Stomach (tissue), 9 donors: ENCODE measurements around the gene ZNF274. TPM values are rescaled to one million over a fixed set of nuclear protein-coding genes. Genes with fewer than 3 reads are reported as not detected.
"Not testable (repeated sequence)": the region's sequence is repeated elsewhere in the genome, so short reads cannot be mapped to it uniquely, and the experiment has no call there.

Experiments
- DNase-seq, 2 donors: peaks; one replicate each; pipeline versions ENCODE4 v3.0.0 to v3.0.0-alpha.2; 2013 to 2019
- H3K27ac ChIP-seq, 5 donors: fragments of 200-600 bp in 4 of 5; sonication (generic) in 4 of 5; one replicate each; pipeline ENCODE4 v1.5.1; 2013 to 2019; ENCODE audit warnings: mild to moderate bottlenecking in 1 of 5, moderate library complexity in 1 of 5
- H3K27me3 ChIP-seq, 3 donors: fragments of 200-600 bp; sonication (generic); one replicate each; pipeline ENCODE4 v1.5.1; 2017 to 2019; ENCODE audit warnings: mixed run types in 1 of 3
- H3K36me3 ChIP-seq, 4 donors: fragments of 200-600 bp; sonication (generic); 1 replicate in 3 of 4; 2 replicates in 1 of 4; pipeline ENCODE4 v1.5.1; 2016 to 2019
- H3K4me1 ChIP-seq, 4 donors: fragments of 200-600 bp; sonication (generic); one replicate each; pipeline ENCODE4 v1.5.1; 2016 to 2019
- H3K4me3 ChIP-seq, 4 donors: fragments of 200-600 bp; sonication (generic) in 3 of 4; one replicate each; pipeline ENCODE4 v1.5.1; 2016 to 2019; ENCODE audit warnings: mild to moderate bottlenecking in 1 of 4
- H3K9me3 ChIP-seq, 4 donors: fragments of 200-600 bp; sonication (generic); one replicate each; pipeline ENCODE4 v1.5.1; 2016 to 2019
- EP300 ChIP-seq: sonication (generic); formaldehyde crosslinking; IDR thresholded peaks from one replicate; pipeline ENCODE4 v1.6.1; 2017; ENCODE audit warnings: antibody characterized with exemption
- POLR2A ChIP-seq, 4 donors: fragments of 450-650 bp; IDR thresholded peaks; one replicate each; pipeline ENCODE4 v1.6.1; 2016; ENCODE audit warnings: antibody characterized with exemption in 4 of 4, control low read depth in 2 of 4, mild to moderate bottlenecking in 1 of 4, moderate library complexity in 1 of 4
- POLR2AphosphoS5 ChIP-seq, 3 donors: sonication (generic); formaldehyde crosslinking; IDR thresholded peaks; one replicate each; pipeline ENCODE4 v1.6.1; 2016; ENCODE audit warnings: antibody characterized with exemption in 3 of 3
- WGBS, 5 donors: extraction: QIAGEN DNeasy Blood & Tissue Kit in 3 of 5; methylation state at CpG; one replicate each; pipeline versions ENCODE4 v1.1.5 to v1.1.7; 2013 to 2018; 5-methylcytosine and 5-hydroxymethylcytosine counted together
- intact Hi-C: fragments of 100-400 bp; cut with DNase I; formaldehyde crosslinking; loops from one replicate; pipeline ENCODE4 v1.15.1; 2023; ENCODE audit warnings: low total_unique reads
- polyA plus RNA-seq, 3 donors: library from polyadenylated mRNA; stranded (reverse); fragments of 200-250 nt; gene quantifications; one replicate each; pipeline ENCODE4 v1.2.3, GENCODE V29; 2013
- total RNA-seq, 5 donors: library from RNA; depleted of rRNA; stranded (reverse); fragments of >200 nt; gene quantifications; one replicate each; pipeline versions ENCODE4 v1.1.0 to v1.2.3, GENCODE V29; 2014 to 2016
- TF ChIP-seq, protein P1 (sequence below), 7 experiments: fragments of 450-650 bp in 4 of 7; fragments of 200-600 bp in 3 of 7; sonication (generic) in 3 of 7; IDR thresholded peaks; one replicate each; pipeline ENCODE4 v1.5.1; 2016 to 2019; ENCODE audit warnings: antibody characterized with exemption in 7 of 7, control low read depth in 2 of 7, mild to moderate bottlenecking in 1 of 7
- donor health status: healthy with polysubstance abuse.
- donor health status: Bipolar disorder and iron deficiency.
- donor health status: healthy.

The ZNF274 gene
- total and polyA plus RNA-seq, 8 donors = 5.9 to 46.9 (median 14.2) TPM

GRCh38 chr19:58243351-58243750 is 60.5 kb downstream of the ZNF274 start:
- H3K36me3 ChIP-seq = peaks cover 75 to 100% (median 99%) of the 10 kb centered on the region in 4 donors
- peaks cover 73 to 100% (median 99%) of the 10 kb centered on the region in 4 donors for H3K9me3 ChIP-seq
- DNase-seq = no peak
- no peaks in the 10 kb centered on the region for H3K27me3 ChIP-seq
- H3K27ac ChIP-seq = no peak overlapping the region
- WGBS, 5 donors = 91 to 100% (median 98%) methylated on average over 6 of the region's 6 CpGs
- H3K4me1 ChIP-seq = no peaks in the 10 kb centered on the region
- H3K4me3 ChIP-seq = no peak overlapping the region
- intact Hi-C loops = no loop called here
- TF ChIP-seq POLR2AphosphoS5 (IDR thresholded peaks at IDR 0.05) = no peak
- TF ChIP-seq, protein P1, sequence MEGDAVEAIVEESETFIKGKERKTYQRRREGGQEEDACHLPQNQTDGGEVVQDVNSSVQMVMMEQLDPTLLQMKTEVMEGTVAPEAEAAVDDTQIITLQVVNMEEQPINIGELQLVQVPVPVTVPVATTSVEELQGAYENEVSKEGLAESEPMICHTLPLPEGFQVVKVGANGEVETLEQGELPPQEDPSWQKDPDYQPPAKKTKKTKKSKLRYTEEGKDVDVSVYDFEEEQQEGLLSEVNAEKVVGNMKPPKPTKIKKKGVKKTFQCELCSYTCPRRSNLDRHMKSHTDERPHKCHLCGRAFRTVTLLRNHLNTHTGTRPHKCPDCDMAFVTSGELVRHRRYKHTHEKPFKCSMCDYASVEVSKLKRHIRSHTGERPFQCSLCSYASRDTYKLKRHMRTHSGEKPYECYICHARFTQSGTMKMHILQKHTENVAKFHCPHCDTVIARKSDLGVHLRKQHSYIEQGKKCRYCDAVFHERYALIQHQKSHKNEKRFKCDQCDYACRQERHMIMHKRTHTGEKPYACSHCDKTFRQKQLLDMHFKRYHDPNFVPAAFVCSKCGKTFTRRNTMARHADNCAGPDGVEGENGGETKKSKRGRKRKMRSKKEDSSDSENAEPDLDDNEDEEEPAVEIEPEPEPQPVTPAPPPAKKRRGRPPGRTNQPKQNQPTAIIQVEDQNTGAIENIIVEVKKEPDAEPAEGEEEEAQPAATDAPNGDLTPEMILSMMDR (IDR thresholded peaks at IDR 0.05) = no peak

GRCh38 chr19:58248886-58249285 is 66.0 kb downstream of the ZNF274 start:
- peaks cover 92 to 100% (median 100%) of the 10 kb centered on the region in 4 donors for H3K9me3 ChIP-seq
- 94 to 99% (median 97%) methylated on average over 3 of the region's 3 CpGs for WGBS, 5 donors

GRCh38 chr19:58252102-58252685 is 69.3 kb downstream of the ZNF274 start:
- H3K9me3 ChIP-seq = peaks cover 83 to 100% (median 100%) of the 10 kb centered on the region in 4 donors
- 95 to 100% (median 97%) methylated on average over 2 of the region's 2 CpGs for WGBS, 5 donors

More at GRCh38 chr19:58248886-58249285, 66.0 kb downstream of the ZNF274 start:
- Histone ChIP-seq H3K36me3 (peaks cover 88 to 100% (median 100%) of the 10 kb centered on the region in 4 donors), H3K4me3 (no peak overlapping the region), H3K27me3 (no peaks in the 10 kb centered on the region), H3K27ac (no peak overlapping the region), H3K4me1 (no peaks in the 10 kb centered on the region)
- no peak for DNase-seq
- intact Hi-C loops = no loop called here
- TF ChIP-seq POLR2A (IDR thresholded peaks at IDR 0.05) (no peak), POLR2AphosphoS5 (IDR thresholded peaks at IDR 0.05) (no peak), EP300 (no peak)
- TF ChIP-seq, protein P1 (IDR thresholded peaks at IDR 0.05) = no peak

DNA sequence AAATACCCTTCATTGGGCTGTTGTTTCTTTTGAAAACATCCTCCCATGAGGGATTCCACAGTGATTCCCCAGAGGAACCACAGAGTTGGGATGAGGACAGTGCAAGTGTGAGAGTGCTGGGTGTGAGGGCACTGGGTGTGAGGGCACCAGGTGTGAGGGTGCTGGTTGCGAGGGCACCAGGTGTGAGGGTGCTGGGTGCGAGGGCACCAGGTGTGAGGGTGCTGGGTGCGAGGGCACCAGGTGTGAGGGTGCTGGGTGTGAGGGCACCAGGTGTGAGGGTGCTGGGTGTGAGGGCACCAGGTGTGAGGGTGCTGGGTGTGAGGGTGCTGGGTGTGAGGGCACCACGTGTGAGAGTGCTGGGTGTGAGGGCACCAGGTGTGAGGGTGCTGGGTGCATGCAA is 75.4 kb downstream of the ZNF274 start:
- H3K36me3 ChIP-seq = peaks cover 60 to 100% (median 97%) of the 10 kb centered on the region in 4 donors
- H3K4me3 ChIP-seq, DNase-seq, intact Hi-C loops, H3K27me3 ChIP-seq, H3K27ac ChIP-seq, H3K4me1 ChIP-seq: not testable (repeated sequence)
- H3K9me3 ChIP-seq = peaks cover 90 to 100% (median 100%) of the 10 kb centered on the region in 4 donors
- 61 to 100% (median 91%) methylated on average over 3 to 4 of the region's 4 CpGs for WGBS, 5 donors

More at GRCh38 chr19:58252102-58252685, 69.3 kb downstream of the ZNF274 start:
- H3K27me3 ChIP-seq = no peaks in the 10 kb centered on the region
- H3K4me3 ChIP-seq = no peak overlapping the region
- DNase-seq = peak in 1 of 2 donors; percentile 21
- H3K36me3 ChIP-seq = peaks cover 64 to 100% (median 100%) of the 10 kb centered on the region in 4 donors
- no peak overlapping the region for H3K27ac ChIP-seq
- H3K4me1 ChIP-seq = no peaks in the 10 kb centered on the region
- intact Hi-C loops = no loop called here
- TF ChIP-seq EP300 (no peak), POLR2AphosphoS5 (IDR thresholded peaks at IDR 0.05) (no peak), POLR2A (IDR thresholded peaks at IDR 0.05) (no peak)
- TF ChIP-seq, protein P1 (IDR thresholded peaks at IDR 0.05) = no peak

GRCh38 chr19:58261600-58261967 is 78.7 kb downstream of the ZNF274 start:
- no peaks in the 10 kb centered on the region for H3K4me1 ChIP-seq
- no peak for DNase-seq
- no peak for TF ChIP-seq POLR2AphosphoS5 (IDR thresholded peaks at IDR 0.05)
- TF ChIP-seq, protein P1 (IDR thresholded peaks at IDR 0.05) = no peak
- TF ChIP-seq POLR2A (IDR thresholded peaks at IDR 0.05) = no peak
- TF ChIP-seq EP300 = no peak
- intact Hi-C loops = loop anchor here (10.0 kb wide), 1 partner anchor 77 kb away; the partner anchor contains the start of gene ZNF274
- H3K36me3 ChIP-seq = peaks cover 48 to 100% (median 88%) of the 10 kb centered on the region in 4 donors
- H3K4me3 ChIP-seq = no peak overlapping the region
- no peak overlapping the region for H3K27ac ChIP-seq
- 93 to 98% (median 96%) methylated on average over 3 of the region's 3 CpGs for WGBS, 5 donors
- no peaks in the 10 kb centered on the region for H3K27me3 ChIP-seq
- peaks cover 88 to 100% (median 100%) of the 10 kb centered on the region in 4 donors for H3K9me3 ChIP-seq
